KBM-7 (cell line): Measurements from ENCODE around the gene INTS3.

ENCODE experiments used
- DNase-seq: peaks from one replicate; pipeline ENCODE4 v3.0.0-alpha.2; 2015
- in situ Hi-C: fragments of 300-500 bp; cut with MboI; formaldehyde crosslinking; loops from 2 replicates; pipeline ENCODE4 v1.14.3; 2020; ENCODE audit warnings: low sequenced_read_pairs, low pct_unique_long_range_greater_than_20kb, mixed read lengths

The INTS3 gene

DNA sequence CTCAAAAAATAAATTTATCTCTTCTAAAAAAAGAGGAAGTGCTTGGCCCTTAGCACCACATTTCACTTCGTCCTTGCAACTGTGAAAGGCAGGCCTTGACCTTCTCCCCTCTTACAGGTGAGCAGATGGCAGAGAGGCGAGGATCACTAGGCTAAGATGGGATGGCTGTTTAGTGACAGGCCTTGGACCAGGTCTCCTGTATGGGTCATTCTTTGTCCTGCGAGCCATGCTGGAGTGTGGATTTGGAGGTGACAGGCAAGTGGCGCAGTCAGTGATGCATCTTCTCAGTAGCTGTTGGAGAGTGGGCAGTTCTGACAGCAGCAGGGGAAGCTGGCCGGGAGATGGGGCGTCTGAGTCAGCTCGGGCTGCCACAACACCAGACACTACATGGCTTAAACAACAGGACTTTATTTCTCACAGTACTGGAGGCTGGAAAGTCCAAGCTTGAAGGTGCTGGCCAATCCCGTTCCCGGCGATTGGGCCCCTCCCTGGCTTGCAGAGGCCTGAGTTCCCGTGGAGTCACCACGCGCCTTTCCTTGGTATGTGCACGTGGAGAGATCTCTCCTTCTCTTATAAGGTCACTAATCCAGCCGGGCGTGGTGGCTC is 63.9 kb downstream of the INTS3 start:
- in situ Hi-C loops: no loop called here
- no peak for DNase-seq

DNA sequence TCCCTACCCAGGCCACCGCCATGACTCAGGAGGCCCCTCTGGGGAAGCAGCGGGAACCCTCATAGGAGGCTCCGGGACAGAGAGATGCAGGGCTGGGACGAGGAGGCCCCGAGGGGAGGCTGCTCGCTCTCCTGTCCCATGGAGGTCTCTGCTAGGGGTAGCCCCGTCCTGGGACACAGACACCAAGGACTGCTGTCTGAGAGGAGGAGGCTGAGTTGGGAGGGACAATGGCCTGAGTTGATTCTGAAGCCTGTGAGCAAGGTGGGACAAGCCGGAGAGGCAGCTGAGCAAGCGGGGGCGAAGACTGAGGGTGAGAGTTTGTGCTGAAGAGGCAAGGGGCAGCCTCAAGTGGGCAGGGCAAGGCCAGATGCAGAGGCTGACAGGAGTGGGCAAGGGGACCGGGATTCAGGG is 64.8 kb downstream of the INTS3 start:
- in situ Hi-C loops: no loop called here
- DNase-seq: no peak

DNA sequence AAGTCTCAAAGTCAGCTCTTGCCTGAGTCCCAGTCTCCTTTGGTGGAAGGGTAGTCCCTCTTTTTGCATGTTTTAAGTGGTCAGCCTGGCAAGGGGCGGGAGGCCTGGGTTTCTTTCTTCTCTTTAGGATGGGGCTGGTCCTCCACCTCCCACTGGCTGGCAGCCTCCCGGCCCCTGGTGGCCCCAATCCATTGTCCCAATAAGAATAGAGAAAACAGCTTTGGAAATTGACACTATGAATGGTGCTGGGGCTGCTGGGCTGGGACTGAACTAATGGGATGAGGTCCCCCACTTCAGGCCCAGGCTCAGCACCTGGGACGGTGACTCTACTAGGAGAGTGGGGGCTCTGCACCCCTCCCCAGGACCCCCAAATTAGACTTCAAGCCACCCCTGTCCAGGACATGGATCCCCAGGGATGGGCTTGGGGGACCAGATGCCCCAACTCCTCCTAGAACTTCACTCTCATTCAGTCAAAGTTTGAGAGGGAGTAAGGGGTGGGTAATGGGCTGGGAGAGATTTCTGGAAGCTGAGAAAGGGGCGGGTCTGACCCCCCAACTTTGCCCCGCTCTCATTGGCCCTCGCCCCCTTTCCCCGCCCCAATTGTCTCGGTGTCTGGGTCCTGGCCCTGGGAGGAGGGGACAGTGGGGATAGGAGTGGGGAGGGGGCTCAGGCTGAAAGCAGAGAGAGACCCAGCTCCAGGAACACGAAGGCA is 65.6 kb downstream of the INTS3 start:
- in situ Hi-C loops: no loop called here
- DNase-seq: no peak

DNA sequence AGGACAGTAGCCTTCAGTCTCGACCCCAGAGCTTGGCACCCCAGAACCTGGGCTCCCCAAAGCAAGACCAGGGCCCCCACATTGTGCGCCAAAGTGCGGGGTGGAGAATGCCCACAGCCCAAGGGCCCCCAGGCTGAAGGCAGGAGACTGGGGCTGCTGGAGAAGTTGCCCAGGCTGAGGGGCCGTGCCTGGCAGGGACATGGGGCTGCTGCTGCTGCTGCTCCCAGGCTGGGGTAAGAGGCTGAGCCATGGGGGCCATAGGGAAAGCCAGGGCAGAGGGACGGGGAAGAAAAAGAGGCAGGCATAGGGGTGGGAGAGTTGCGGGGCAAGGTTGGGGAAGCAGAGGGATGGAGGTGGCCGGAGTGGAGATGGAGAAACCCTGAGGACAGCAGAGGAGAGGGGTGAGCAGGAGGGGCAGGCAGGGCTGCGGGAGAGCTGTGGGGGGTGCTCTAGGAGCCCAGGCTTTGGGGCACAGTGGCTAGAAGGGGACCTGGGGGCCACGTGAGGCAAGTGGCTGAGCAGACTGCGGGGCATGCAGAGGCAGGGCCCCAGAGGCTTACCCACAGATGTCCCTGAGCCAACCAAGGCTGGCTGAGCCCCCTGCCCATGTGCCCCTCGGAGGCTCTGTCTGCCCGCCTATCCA is 66.2 kb downstream of the INTS3 start:
- DNase-seq: no peak
- in situ Hi-C loops: no loop called here

DNA sequence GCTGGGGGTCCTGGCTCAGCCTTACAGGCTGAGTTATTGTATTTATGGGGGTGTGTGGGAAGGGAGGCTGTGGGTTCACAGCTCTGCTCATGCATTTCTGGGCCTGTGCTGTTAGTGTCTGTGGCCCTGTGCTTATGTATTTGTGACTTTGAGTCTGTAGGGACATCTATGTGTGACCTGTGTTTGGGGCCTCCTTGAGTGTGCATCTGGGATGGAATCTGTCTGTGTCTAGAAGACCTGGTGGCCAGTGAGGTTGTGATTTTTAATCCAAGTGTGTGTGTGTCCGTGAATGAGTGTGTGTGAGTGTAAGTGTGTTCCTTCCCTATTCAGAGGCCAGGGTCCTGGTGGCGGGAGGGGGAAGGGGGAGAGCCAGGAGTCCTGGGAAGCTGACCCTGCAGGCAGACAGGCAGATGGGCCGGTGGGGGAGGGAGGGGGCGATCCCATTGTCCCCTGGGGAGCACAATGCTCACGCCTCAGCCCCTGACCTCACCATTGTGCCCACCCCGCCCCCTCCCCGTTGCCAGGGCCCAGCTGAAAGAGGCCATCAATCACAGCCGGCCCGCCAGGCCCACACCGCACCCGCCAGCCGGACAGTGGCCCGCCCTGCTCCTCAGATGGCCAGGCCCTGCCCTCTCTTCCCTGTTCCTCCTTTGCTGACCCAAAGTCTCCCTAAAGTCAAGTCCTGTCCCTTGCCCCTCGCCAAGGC is 66.9 kb downstream of the INTS3 start:
- in situ Hi-C loops: no loop called here
- DNase-seq: no peak

DNA sequence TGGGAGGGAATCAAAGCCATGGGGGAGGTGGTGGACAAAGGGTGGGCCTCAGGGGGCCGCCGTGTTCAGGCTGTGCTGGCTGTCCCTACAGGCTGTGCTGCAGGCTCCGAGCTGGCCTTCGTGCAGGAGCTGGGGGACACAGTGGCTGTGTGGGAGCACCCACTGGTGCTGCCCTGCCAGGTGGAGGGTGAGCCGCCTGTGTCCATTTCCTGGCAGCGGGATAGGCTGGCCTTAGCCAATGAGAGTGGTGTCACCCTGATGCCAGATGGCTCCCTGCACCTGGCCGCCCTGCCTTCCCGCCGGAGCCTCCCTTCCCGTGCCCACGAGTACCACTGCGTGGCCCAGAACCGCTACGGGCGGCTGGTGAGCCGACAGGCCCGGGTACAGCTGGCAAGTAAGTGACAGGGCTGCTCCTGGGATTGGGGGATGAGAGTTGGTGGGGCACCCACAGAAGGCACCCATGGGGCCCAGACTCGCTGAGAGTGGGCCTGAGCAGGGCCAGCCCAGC is 67.5 kb downstream of the INTS3 start:
- no peak for DNase-seq
- in situ Hi-C loops: no loop called here

DNA sequence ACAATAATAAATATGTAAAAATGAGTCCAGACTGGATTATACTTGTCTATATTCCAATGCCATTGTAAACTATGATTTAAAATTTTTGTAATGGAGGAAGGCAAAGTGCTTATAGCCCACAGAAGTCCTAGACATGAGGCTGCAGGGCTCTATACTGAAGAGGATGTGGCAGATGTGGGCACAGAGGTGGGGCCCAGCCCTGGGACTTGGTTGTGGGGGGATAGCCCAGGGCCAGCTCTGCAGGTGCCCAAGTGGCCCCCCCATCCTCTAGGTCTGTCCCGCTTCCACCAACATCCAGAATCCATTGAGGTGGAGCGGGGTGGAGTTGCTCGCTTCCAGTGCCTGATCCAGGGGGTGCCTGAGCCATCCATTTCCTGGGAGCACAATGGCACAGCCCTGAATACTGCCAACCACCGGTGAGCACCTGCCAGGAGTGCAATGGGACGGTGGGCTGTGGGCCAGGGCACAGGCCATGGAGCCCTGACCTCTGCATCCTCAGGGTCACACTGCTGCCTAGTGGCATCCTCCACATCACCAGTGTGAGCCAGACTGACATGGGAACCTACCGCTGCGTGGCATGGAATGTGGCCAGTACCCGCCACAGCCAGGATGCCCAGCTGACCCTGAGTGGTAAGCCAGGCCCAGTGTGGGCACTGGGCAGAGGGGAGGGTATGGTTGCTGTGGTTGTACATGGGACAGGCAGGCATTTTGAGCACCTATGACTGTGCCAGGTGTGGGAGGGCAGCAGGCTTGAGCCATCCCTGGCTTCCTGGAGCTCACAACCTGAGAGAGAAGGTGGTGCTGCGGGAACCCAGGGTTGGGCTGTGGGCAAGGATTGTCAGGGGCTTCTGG is 68.3 kb downstream of the INTS3 start:
- in situ Hi-C loops: no loop called here

DNA sequence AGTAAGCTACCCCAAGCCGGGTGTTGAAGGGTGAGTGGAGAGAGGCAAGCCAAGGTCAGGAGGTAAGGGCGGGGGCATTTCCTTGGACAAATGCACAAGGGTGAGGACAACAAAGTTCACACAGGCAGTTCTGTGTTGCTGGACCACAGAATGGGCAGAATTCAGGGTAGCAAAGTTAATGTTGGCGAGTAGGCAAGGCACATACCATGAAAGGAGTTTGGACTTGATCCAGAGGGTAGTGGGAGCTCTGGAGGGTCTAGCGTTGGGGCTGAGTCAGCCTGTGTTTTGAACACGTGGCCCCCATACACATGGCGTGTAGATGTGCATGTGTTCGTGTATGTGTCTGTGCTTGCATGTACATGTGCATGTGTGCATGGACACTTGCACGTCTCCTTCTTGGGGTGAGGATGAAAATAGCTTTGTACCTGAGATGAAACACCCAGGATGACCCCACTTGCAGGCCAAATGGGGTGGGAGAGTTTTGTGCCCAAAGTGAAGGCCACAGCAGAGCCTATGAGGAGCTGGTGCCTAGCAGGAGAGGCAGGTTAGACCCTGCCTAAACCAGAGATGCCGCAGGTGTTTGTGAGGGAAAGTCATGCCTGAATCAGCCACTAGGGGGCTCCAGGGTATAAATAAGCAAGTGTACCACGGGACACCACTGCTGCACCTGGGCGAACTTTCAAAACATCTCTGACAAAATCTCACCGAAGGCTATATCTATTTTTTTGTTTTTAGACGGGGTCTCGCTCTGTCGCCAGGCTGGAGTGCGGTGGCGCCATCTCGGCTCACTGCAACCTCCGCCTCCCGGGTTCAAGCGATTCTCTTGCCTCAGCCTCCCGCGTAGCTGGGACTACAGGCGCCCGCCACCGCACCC is 69.2 kb downstream of the INTS3 start:
- in situ Hi-C loops: no loop called here
- DNase-seq: peak; percentile 73

More for the DNA sequence above, 68.3 kb downstream of the INTS3 start:
- DNase-seq: no peak

DNA sequence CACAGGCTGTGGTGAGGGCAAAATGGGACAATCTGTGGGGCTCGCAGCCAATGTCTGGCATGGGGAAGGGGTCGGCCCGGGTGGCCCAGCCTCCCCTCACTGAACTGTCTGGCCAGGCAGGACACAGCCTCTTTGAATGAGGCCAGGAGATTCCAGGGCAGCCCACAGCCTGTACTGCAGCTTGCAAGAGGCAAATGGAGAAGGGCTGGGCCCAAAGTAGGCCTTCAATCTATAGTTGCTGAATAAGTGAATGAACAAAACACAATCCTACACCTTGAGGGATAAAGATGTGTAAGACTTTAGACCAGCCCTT is 70.6 kb downstream of the INTS3 start:
- DNase-seq: no peak
- in situ Hi-C loops: no loop called here

DNA sequence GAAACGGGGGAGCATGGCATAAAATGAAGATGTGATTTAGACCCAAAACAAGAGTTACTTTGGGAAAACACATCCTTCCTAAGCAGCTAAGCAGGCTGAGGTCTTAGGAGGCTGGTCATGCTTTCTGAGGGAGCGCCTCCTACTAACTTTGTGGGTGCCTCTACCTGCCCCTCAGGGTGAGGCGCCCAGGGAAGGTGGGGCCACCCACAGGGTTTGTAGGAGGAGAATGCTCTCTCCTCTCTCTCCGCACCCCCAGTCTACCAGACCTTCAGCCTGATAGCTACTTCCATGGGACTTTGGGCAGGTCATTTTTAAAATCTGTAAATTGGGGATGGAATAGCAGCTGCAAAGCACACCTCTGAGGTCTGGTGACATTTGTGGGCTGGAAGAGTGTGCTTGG is 71.2 kb downstream of the INTS3 start:
- no peak for DNase-seq
- in situ Hi-C loops: no loop called here

DNA sequence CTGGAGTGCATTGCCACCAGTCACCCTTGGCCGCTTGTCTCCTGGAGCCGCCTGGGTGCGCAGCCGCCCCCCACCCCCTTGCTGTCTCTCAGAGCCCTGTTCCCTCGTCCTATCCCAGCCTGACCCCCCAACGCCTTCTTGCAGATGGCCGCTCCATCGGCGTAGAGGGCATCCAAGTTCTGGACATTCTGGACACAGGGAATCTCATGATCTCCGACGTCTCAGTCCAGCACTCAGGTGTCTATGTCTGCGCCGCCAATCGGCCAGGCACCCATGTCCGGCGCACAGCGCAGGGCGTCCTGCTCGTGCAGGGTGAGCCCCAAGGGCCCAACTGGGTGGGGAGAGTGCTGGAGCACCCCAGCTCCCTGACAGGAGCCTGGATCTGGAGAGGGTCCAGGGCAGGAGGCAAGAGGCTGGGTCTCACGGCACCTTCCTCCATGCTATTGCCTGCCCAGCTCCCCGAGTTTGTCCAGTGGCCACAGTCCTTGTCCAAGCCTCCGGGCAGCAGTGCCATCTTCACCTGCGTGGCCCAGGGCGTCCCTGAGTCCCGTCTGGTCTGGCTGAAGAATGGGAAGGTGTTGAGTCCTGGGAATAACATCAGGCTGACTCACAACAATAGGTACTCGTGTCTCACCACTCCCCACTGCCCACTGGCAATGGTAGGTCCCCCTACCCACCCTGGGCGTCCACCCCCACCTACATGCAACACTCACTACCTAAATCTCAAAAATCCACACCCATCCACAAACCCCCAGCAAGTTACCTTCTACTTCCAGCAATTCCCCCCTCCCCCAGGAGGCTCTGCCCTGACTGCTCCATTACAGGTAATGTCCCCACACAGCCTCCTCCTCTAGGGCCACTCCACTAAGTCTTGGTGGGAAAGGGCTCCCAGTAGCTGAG is 72.0 kb downstream of the INTS3 start:
- in situ Hi-C loops: loop anchor here (25.0 kb wide), 1 partner anchor 162 kb away; the partner anchor contains the start of genes CREB3L4, CRTC2 and SLC39A1

DNA sequence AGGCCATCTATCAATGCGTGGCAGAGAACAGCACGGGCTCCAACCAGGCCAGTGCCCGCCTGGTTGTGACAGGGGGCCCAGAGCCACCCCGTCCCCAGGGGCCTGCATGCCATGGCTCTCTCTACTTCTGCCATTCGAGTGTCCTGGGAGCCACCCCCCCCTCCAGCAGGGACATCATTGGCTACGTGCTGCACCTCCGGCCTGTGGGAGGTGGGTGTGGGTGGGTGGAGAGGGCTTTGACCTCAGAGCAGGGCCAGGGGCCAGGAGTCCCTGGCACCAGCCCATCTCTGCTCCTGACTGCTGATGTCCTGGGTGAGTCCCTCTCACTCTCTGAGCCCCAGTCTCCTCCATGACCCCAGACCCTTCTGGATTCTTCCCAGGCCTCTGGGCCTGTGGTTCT is 72.7 kb downstream of the INTS3 start:
- in situ Hi-C loops: loop anchor here (25.0 kb wide), 1 partner anchor 162 kb away; the partner anchor contains the start of genes CREB3L4, CRTC2 and SLC39A1
- DNase-seq: no peak

More for the DNA sequence above, 72.0 kb downstream of the INTS3 start:
- no peak for DNase-seq

DNA sequence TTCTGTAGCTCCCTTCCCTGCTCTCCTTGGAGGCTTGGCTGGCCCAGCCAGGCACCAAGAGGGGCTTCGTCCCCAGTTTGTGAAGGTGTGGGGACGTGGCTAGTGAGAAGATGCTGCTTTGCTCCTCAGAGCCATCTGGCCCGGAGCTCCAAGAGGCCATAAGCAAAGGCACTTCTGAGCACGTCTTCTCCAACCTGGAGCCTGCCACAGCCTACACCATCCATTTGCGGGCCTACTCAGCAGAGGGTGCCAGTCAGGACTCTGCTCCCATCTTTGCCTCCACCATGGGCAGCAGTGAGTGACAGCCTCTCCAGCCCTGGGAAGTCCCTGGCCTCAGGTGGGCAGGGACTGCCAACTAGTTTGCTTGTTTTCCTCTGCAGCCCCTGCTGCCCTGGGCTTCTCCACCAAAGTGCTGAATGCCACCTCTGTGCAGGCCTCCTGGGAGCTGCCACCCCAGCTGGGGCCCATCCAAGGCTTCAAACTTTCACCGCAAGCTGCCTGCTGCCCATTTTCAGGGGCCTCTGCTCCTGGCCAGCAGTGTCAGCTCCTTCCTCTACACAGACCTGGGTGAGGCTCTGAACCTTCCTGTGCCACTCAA is 73.3 kb downstream of the INTS3 start:
- in situ Hi-C loops: loop anchor here (25.0 kb wide), 1 partner anchor 161 kb away; the partner anchor contains the start of genes CREB3L4, CRTC2 and SLC39A1

DNA sequence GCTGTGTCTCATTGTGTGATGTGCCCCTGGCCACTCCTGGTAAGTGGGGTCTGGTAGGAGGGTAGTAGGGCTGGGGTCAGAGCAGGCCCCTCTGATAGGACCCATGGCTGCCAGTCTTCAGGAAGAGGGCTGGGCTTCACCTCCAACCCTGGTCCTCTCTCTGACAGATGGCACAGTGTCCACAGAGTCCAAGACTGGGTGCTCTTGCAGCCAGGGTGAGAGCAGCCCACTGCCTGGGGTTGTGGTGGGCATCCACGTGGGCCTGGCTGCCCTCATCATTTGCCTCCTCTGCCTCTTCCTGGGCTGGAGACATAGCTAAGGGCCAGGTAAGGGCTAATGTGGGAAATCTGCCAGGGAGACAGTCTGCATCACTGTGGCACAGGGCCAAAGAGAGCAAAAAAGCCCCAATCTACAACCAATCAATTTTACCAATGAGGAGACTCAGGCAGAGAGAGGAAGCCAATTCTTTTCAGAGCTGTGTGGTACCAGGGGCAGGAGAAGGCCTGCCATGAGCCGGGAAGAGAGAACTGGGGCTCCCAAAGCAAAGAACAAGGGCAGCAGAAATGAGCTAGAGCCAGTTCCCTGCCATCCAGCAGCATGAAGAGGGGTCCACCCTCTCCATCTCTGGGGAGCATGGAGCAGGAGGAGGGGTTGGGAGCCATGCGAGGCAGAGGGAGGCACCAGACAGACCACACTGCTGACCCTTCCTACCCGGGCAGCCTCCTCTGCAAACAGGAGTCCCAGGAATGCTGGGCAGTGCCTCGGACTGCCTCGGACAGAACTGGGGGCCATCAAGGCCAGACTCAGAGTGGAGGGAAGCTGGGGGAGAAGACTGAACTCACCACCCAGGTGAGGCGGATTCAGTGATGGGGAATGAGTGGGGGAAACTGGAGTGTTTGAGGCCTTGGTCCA is 74.2 kb downstream of the INTS3 start:
- DNase-seq: no peak
- in situ Hi-C loops: loop anchor here (25.0 kb wide), 1 partner anchor 160 kb away; the partner anchor contains the start of genes CREB3L4, CRTC2 and SLC39A1

More for the DNA sequence above, 73.3 kb downstream of the INTS3 start:
- no peak for DNase-seq

DNA sequence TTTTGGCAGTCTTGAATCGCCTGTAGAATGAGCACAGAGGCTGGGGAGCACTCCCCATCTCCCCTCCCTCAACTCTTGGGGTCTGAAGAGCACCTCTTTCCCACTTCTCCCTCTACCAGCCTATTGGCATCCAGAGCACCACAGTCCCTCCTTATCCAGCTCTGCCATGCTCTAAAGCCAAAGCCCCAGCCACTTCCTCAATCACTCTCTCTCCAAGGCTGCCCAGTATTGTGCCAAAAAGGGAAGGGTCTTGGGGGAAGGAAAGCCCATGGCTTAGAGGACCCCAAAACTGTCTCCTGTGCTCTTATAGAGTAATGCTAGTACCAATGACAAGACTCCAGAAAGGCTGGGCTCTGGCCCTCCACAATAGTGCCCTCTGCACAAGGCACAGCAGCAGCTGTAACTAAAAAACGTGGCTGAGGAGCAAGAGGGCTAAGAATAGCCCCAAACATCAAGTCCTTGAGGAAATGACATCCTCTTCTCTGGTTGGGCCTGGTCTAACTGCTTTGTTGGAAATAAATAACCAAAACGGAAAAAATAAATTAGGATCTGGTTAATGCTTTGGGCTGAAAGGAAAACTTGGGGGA is 75.7 kb downstream of the INTS3 start:
- in situ Hi-C loops: loop anchor here (25.0 kb wide), 1 partner anchor 159 kb away; the partner anchor contains the start of genes CREB3L4, CRTC2 and SLC39A1
- DNase-seq: peak; percentile 48
